Peyer's patch (tissue), 4 donors: Measurements from ENCODE around the gene EIF1B. TPM values are rescaled to one million over a fixed set of nuclear protein-coding genes. Genes with fewer than 3 reads are reported as not detected.

ENCODE experiments used
- DNase-seq, 3 donors: peaks; one replicate each; pipeline ENCODE4 v3.0.0-alpha.2; 2017 to 2019
- H3K27ac ChIP-seq, 4 donors: fragments of 200-600 bp; sonication (generic); one replicate each; pipeline ENCODE4 v1.5.1; 2016 to 2019
- H3K27me3 ChIP-seq, 2 donors: fragments of 200-600 bp; sonication (generic); one replicate each; pipeline ENCODE4 v1.5.1; 2019
- H3K36me3 ChIP-seq, 3 donors: fragments of 200-600 bp; sonication (generic); one replicate each; pipeline ENCODE4 v1.5.1; 2016 to 2019
- H3K4me1 ChIP-seq, 4 donors: fragments of 200-600 bp; sonication (generic); one replicate each; pipeline ENCODE4 v1.5.1; 2016 to 2019
- H3K4me3 ChIP-seq, 4 donors: fragments of 200-600 bp; sonication (generic); 1 replicate in 3 of 4; 2 replicates in 1 of 4; pipeline ENCODE4 v1.5.1; 2016 to 2019; ENCODE audit warnings: mild to moderate bottlenecking in 1 of 4
- H3K9me3 ChIP-seq, 4 donors: fragments of 200-600 bp; sonication (generic); one replicate each; pipeline ENCODE4 v1.5.1; 2016 to 2019; ENCODE audit warnings: mild to moderate bottlenecking in 1 of 4
- CTCF ChIP-seq, 6 experiments: fragments of 450-650 bp in 4 of 6; fragments of 200-600 bp in 2 of 6; sonication (generic) in 1 of 6; IDR thresholded peaks; one replicate each; pipeline ENCODE4 v1.5.1; 2017 to 2019; ENCODE audit warnings: antibody characterized with exemption in 6 of 6, mild to moderate bottlenecking in 3 of 6, moderate library complexity in 1 of 6
- POLR2A ChIP-seq, 2 donors: fragments of 450-650 bp; IDR thresholded peaks; one replicate each; pipeline ENCODE4 v1.5.1; 2017; ENCODE audit warnings: antibody characterized with exemption in 2 of 2, mild to moderate bottlenecking in 2 of 2, moderate library complexity in 2 of 2
- total RNA-seq, 4 donors: library from RNA; depleted of rRNA; stranded (reverse); fragments of >200 nt; gene quantifications; one replicate each; pipeline ENCODE4 v1.1.0, GENCODE V29; 2016

The EIF1B gene
- total RNA-seq, 4 donors from 2014 or later = 24.3 to 35.7 (median 32.5) TPM

- Histone ChIP-seq H3K27me3 (no peaks in the 10 kb centered on the region), H3K4me1 (no peaks in the 10 kb centered on the region), H3K4me3 (no peak overlapping the region), H3K36me3 (no peaks in the 10 kb centered on the region), H3K9me3 (no peaks in the 10 kb centered on the region), H3K27ac (no peak overlapping the region)
- DNase-seq = no peak
- TF ChIP-seq POLR2A (IDR thresholded peaks at IDR 0.05) = no peak
These were observed 27.9 kb downstream of the EIF1B start for GRCh38 chr3:40337136-40338108.

DNA sequence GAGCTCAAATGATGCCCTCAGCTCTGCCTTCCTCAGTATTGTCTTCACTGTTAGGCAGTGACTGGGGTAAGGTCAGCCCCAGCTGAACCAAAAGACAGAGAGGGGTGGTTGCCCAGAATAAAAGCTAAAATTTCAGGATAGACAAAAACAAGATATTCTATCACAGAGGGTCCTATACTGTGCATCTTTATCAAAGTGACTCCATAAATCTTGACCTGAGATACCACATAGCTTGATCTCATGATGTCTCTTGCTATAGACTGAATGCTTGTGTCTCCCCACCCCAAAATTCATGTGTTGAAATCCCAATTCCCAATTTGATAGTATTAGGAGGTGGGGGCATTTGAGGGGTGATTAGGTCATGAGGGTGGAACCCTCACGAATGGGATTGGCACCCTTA lies 30.4 kb downstream of the EIF1B start:
- Histone ChIP-seq H3K27me3 (no peaks in the 10 kb centered on the region), H3K4me1 (no peaks in the 10 kb centered on the region), H3K9me3 (no peaks in the 10 kb centered on the region), H3K27ac (no peak overlapping the region), H3K36me3 (no peaks in the 10 kb centered on the region), H3K4me3 (no peak overlapping the region)
- TF ChIP-seq CTCF (IDR thresholded peaks at IDR 0.05) (no peak), POLR2A (IDR thresholded peaks at IDR 0.05) (no peak)
- DNase-seq = no peak

DNA sequence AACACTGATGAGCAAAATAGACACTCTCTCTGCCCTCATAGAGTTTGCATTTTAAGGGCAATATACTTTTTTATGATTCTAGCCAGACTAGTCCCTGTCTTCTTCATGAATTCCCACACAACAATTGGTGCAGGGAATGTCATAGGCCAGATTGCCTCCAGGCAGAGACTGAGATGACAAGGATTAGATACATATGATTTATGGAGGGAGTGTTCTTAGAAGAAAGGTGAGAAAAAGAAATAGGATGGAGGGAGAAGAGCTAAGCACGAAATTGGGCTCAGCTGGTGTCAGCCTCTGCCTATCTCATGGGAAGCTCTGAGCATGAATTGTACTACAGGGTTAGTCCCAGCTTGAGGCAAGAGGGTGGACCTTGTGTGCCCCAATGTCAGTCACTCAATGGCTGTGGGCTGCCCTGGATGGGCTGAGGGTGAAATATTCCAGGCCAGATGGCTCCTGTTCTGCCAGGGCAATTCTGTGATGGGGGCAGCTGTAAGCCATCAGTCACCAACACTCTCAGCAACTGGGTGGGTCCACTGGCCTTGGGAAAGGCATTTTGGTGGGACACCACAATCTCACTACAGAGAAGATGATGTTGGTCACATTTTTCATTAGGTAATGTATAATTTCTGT lies 31.1 kb downstream of the EIF1B start:
- Histone ChIP-seq H3K4me1 (no peaks in the 10 kb centered on the region), H3K27me3 (no peaks in the 10 kb centered on the region), H3K36me3 (no peaks in the 10 kb centered on the region), H3K4me3 (no peak overlapping the region), H3K9me3 (no peaks in the 10 kb centered on the region), H3K27ac (no peak overlapping the region)
- no peak for TF ChIP-seq POLR2A (IDR thresholded peaks at IDR 0.05)
- no peak for TF ChIP-seq CTCF (IDR thresholded peaks at IDR 0.05)
- no peak for DNase-seq

GRCh38 chr3:40341671-40342070 lies 32.2 kb downstream of the EIF1B start:
- Histone ChIP-seq H3K27ac (no peak overlapping the region), H3K4me1 (no peaks in the 10 kb centered on the region), H3K36me3 (no peaks in the 10 kb centered on the region), H3K4me3 (no peak overlapping the region), H3K9me3 (no peaks in the 10 kb centered on the region), H3K27me3 (no peaks in the 10 kb centered on the region)
- TF ChIP-seq CTCF (IDR thresholded peaks at IDR 0.05) (no peak), POLR2A (IDR thresholded peaks at IDR 0.05) (no peak)
- DNase-seq = no peak

- Histone ChIP-seq H3K4me1 (no peaks in the 10 kb centered on the region), H3K36me3 (no peaks in the 10 kb centered on the region), H3K27ac (no peak overlapping the region), H3K9me3 (peaks cover 0 to 3% (median 0%) of the 10 kb centered on the region in 4 donors), H3K4me3 (no peak overlapping the region), H3K27me3 (no peaks in the 10 kb centered on the region)
- no peak for DNase-seq
- no peak for TF ChIP-seq POLR2A (IDR thresholded peaks at IDR 0.05)
- no peak for TF ChIP-seq CTCF (IDR thresholded peaks at IDR 0.05)
These were observed 41.0 kb downstream of the EIF1B start for GRCh38 chr3:40350529-40350928.

GRCh38 chr3:40355410-40355809 lies 45.9 kb downstream of the EIF1B start:
- Histone ChIP-seq H3K27me3 (no peaks in the 10 kb centered on the region), H3K9me3 (peaks cover 0 to 3% (median 0%) of the 10 kb centered on the region in 4 donors), H3K4me3 (no peak overlapping the region), H3K4me1 (no peaks in the 10 kb centered on the region), H3K27ac (no peak overlapping the region), H3K36me3 (no peaks in the 10 kb centered on the region)
- TF ChIP-seq POLR2A (IDR thresholded peaks at IDR 0.05) (no peak), CTCF (IDR thresholded peaks at IDR 0.05) (no peak)
- DNase-seq = no peak
